OCI-LY3 (cell line): ENCODE data around the gene HRCT1.
"Not testable (repeated sequence)": the region's sequence is repeated elsewhere in the genome, so short reads cannot be mapped to it uniquely, and the experiment has no call there.

Experiments
- H2AFZ ChIP-seq: fragments of 200-600, 300-600 bp; shearing (Covaris generic); 2 replicates; pipeline ENCODE4 v1.6.0; 2014; ENCODE audit warnings: antibody characterized with exemption, low read depth, low read length
- H3K27ac ChIP-seq: fragments of 200-600, 300-600 bp; sonication (generic); 2 replicates; pipeline ENCODE4 v1.5.1; 2014; ENCODE audit warnings: mild to moderate bottlenecking, low read length, moderate library complexity, mixed read lengths
- H3K27me3 ChIP-seq: fragments of 200-600, 300-600 bp; sonication (generic); 2 replicates; pipeline ENCODE4 v1.6.1; 2014; ENCODE audit warnings: low read depth, low read length, mixed read lengths
- H3K36me3 ChIP-seq: fragments of 200-600, 300-600 bp; sonication (generic); replicated peaks from 2 replicates; pipeline ENCODE3; 2014; ENCODE audit warnings: low read depth, low read length, mixed read lengths
- H3K4me1 ChIP-seq: fragments of 300-600, 200-600 bp; sonication (generic); 2 replicates; pipeline ENCODE4 v1.6.1; 2014; ENCODE audit warnings: low read length, mixed read lengths
- H3K4me2 ChIP-seq: fragments of 200-600, 300-600 bp; sonication (generic); 2 replicates; pipeline ENCODE4 v1.6.1; 2014; ENCODE audit warnings: low read length, mixed read lengths
- H3K4me3 ChIP-seq: fragments of 300-600, 200-600 bp; sonication (generic); 2 replicates; pipeline ENCODE4 v1.5.1; 2014; ENCODE audit warnings: antibody characterized with exemption, mild to moderate bottlenecking, low read length, moderate library complexity
- H3K79me2 ChIP-seq: fragments of 300-600, 200-600 bp; shearing (Covaris generic); 2 replicates; pipeline ENCODE4 v1.6.1; 2014; ENCODE audit warnings: mild to moderate bottlenecking, low read length, mixed read lengths
- H3K9ac ChIP-seq: fragments of 300-600, 200-600 bp; shearing (Covaris generic); 2 replicates; pipeline ENCODE4 v1.6.0; 2014; ENCODE audit warnings: mild to moderate bottlenecking, low read length, moderate library complexity
- H3K9me3 ChIP-seq: fragments of 200-600, 300-600 bp; shearing (Covaris generic); 2 replicates; pipeline ENCODE4 v1.6.1; 2014; ENCODE audit warnings: low read length, mixed read lengths; ENCODE audit not compliant: insufficient read depth
- H4K20me1 ChIP-seq: fragments of 200-600, 300-600 bp; sonication (generic); 2 replicates; pipeline ENCODE4 v1.6.1; 2016; ENCODE audit warnings: low read length, mixed read lengths; ENCODE audit not compliant: insufficient read depth
- CTCF ChIP-seq: fragments of 200-600, 300-600 bp; sonication (generic); IDR thresholded peaks from 2 replicates; pipeline ENCODE4 v1.5.1; 2014; ENCODE audit warnings: antibody characterized with exemption, low read length, low read depth
- EZH2phosphoT487 ChIP-seq: fragments of 200-600 bp; shearing (Covaris generic); IDR thresholded peaks from 2 replicates; pipeline ENCODE4 v1.6.1; 2018; ENCODE audit warnings: antibody characterized with exemption, mixed run types, low read depth

Gene HRCT1

GRCh38 chr9:35882263-35882848, 23.6 kb upstream of the HRCT1 start:
- TF ChIP-seq CTCF, result peak; percentile 96
- no peak for TF ChIP-seq EZH2phosphoT487
- no peaks in the 10 kb centered on the region for H4K20me1 ChIP-seq
- H3K79me2 ChIP-seq, result no peaks in the 10 kb centered on the region
- H3K4me1 ChIP-seq, result no peaks in the 10 kb centered on the region
- H3K27ac ChIP-seq, result no peak overlapping the region
- peaks cover 11% of the 10 kb centered on the region for H3K27me3 ChIP-seq
- H3K9ac ChIP-seq, result no peak overlapping the region
- H3K36me3 ChIP-seq, result no peaks in the 10 kb centered on the region
- no peak overlapping the region for H2AFZ ChIP-seq
- H3K9me3 ChIP-seq, result peaks cover 4% of the 10 kb centered on the region; the same call in 1 of the 2 replicates
- H3K4me3 ChIP-seq, result no peak overlapping the region
- H3K4me2 ChIP-seq, result no peak overlapping the region

GRCh38 chr9:35882996-35883395, 23.0 kb upstream of the HRCT1 start:
- no peaks in the 10 kb centered on the region for H3K79me2 ChIP-seq
- H3K4me3 ChIP-seq, result no peak overlapping the region
- H3K36me3 ChIP-seq, result no peaks in the 10 kb centered on the region
- no peak overlapping the region for H3K9ac ChIP-seq
- H3K4me1 ChIP-seq, result no peaks in the 10 kb centered on the region
- no peaks in the 10 kb centered on the region for H3K9me3 ChIP-seq
- TF ChIP-seq EZH2phosphoT487 (no peak), CTCF (no peak)
- no peak overlapping the region for H3K27ac ChIP-seq
- H4K20me1 ChIP-seq, result no peaks in the 10 kb centered on the region
- no peak overlapping the region for H3K4me2 ChIP-seq
- H3K27me3 ChIP-seq, result peaks cover 11% of the 10 kb centered on the region
- H2AFZ ChIP-seq, result no peak overlapping the region

- H3K4me2 ChIP-seq, H3K9ac ChIP-seq, H3K4me1 ChIP-seq, H4K20me1 ChIP-seq, H3K36me3 ChIP-seq, H3K27me3 ChIP-seq, H3K9me3 ChIP-seq, H3K27ac ChIP-seq, H3K4me3 ChIP-seq, H2AFZ ChIP-seq, H3K79me2 ChIP-seq: not testable (repeated sequence)
These were observed 21.1 kb upstream of the HRCT1 start for GRCh38 chr9:35884908-35885307.

GRCh38 chr9:35891646-35892045, 14.4 kb upstream of the HRCT1 start:
- H3K79me2 ChIP-seq, result no peaks in the 10 kb centered on the region
- peaks cover 25% of the 10 kb centered on the region for H3K27me3 ChIP-seq
- no peak overlapping the region for H3K9ac ChIP-seq
- no peaks in the 10 kb centered on the region for H4K20me1 ChIP-seq
- no peak overlapping the region for H3K27ac ChIP-seq
- no peaks in the 10 kb centered on the region for H3K9me3 ChIP-seq
- TF ChIP-seq EZH2phosphoT487, result no peak
- no peak for TF ChIP-seq CTCF
- no peaks in the 10 kb centered on the region for H3K36me3 ChIP-seq
- no peaks in the 10 kb centered on the region; the same call in 1 of the 2 replicates for H3K4me1 ChIP-seq
- H3K4me3 ChIP-seq, result no peak overlapping the region
- no peak overlapping the region for H2AFZ ChIP-seq
- no peak overlapping the region for H3K4me2 ChIP-seq
